ENCODE measurements around the gene TBL1X. TPM values are rescaled to one million over a fixed set of nuclear protein-coding genes. Genes with fewer than 3 reads are reported as not detected.

The TBL1X gene
- total and polyA plus RNA-seq, 2 of the 4 experiments (the other 2 are of a cell fraction) = 16.2 to 20.8 TPM

DNA sequence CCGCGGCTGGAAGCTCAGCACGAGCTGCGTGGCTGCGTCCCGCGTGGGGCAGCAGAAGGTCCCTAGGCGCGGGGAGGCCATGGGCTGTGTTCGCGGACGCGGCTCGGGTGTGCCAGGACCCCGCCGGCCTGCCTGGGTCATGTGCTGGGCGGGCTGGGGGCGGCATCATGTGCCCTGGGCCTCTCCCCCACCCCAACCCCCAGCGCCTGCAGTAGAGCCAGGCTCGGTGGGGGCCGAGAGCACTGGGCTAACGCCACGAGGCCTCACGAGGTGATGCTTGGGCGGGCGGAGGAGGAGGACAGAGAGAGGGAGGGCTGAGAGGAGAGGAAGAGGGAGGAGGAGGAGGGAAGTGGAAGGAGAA lies 300.9 kb downstream of the TBL1X start, which contains the start of gene GPR143:
GPR143 (minus strand) TSS at position 111 of the 361 bp plus-strand sequence; CDS start at position 81, 30 bp downstream.
- H2BK5ac ChIP-seq (ENCODE audit: low read depth, low read length, poor library complexity, severe bottlenecking) = no peak within 1 kb of the TSS
- no peak within 1 kb of the TSS for H4K8ac ChIP-seq (ENCODE audit: low read depth in 2 of 2, low read length in 2 of 2)
- BruUV-seq (replicated peaks) = no TSS peak
- 14% methylated on average over 4 of the region's 26 CpGs; no CpG with 5 or more reads in 1 of the 2 experiments for WGBS, 2 experiments (ENCODE audit: extremely low coverage in 2 of 2, insufficient read length in 1 of 2)
- in situ Hi-C loops (cut with MboI; ENCODE audit: low sequenced_read_pairs) (no loop called here), intact Hi-C loops (cut with micrococcal nuclease) (no loop called here), dilution Hi-C loops (cut with HindIII; ENCODE audit: low sequenced_read_pairs, unreplicated experiment) (no loop called here)
- H2AFZ ChIP-seq (replicated peaks; ENCODE audit: low read length, poor library complexity) = no peak within 1 kb of the TSS
- no peak within 1 kb of the TSS for H2BK20ac ChIP-seq (ENCODE audit: low read depth, low read length)
- no peaks in the 10 kb centered on the region for H3K9me1 ChIP-seq (ENCODE audit: insufficient read depth, low read length)
- no peaks in the 10 kb centered on the region for H3K4me1 ChIP-seq (ENCODE audit: control insufficient read depth, insufficient read depth, low read length)
- no peak within 1 kb of the TSS for H4K5ac ChIP-seq (ENCODE audit: low read depth, low read length)
- TF ChIP-seq RCOR1 (IDR thresholded peaks at IDR 0.05; ENCODE audit: insufficient replicate concordance, low read length) (no peak), BHLHE40 (IDR thresholded peaks at IDR 0.05; ENCODE audit: low read depth, low read length) (no peak), FOS (IDR thresholded peaks at IDR 0.05; ENCODE audit: low read depth, low read length) (no peak), SMC3 (IDR thresholded peaks at IDR 0.05; ENCODE audit: low read depth, low read length) (no peak), NFE2L2 (IDR thresholded peaks at IDR 0.05; ENCODE audit: low read depth, low read length) (no peak), MAFK (IDR thresholded peaks at IDR 0.05; ENCODE audit: low read depth, low read length) (no peak), ELK1 (IDR thresholded peaks at IDR 0.05; ENCODE audit: borderline replicate concordance, low read depth, low read length) (no peak), CHD1 (IDR thresholded peaks at IDR 0.05; ENCODE audit: low read depth, low read length) (no peak), RFX5 (IDR thresholded peaks at IDR 0.05; ENCODE audit: low read depth, low read length) (no peak), CEBPB (IDR thresholded peaks at IDR 0.05; ENCODE audit: low read depth, low read length) (no peak), POLR2A (IDR thresholded peaks at IDR 0.05; ENCODE audit: low read depth, low read length) (no peak), MXI1 (IDR thresholded peaks at IDR 0.05; ENCODE audit: borderline replicate concordance, low read depth, low read length) (no peak), MAZ (IDR thresholded peaks at IDR 0.05; ENCODE audit: borderline replicate concordance, low read depth, low read length) (no peak), RAD21 (IDR thresholded peaks at IDR 0.05; ENCODE audit: low read length) (no peak)
- TF ChIP-seq, protein P1, sequence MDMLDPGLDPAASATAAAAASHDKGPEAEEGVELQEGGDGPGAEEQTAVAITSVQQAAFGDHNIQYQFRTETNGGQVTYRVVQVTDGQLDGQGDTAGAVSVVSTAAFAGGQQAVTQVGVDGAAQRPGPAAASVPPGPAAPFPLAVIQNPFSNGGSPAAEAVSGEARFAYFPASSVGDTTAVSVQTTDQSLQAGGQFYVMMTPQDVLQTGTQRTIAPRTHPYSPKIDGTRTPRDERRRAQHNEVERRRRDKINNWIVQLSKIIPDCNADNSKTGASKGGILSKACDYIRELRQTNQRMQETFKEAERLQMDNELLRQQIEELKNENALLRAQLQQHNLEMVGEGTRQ (IDR thresholded peaks at IDR 0.05; ENCODE audit: low read depth, low read length) = no peak
- TF ChIP-seq, protein P2, sequence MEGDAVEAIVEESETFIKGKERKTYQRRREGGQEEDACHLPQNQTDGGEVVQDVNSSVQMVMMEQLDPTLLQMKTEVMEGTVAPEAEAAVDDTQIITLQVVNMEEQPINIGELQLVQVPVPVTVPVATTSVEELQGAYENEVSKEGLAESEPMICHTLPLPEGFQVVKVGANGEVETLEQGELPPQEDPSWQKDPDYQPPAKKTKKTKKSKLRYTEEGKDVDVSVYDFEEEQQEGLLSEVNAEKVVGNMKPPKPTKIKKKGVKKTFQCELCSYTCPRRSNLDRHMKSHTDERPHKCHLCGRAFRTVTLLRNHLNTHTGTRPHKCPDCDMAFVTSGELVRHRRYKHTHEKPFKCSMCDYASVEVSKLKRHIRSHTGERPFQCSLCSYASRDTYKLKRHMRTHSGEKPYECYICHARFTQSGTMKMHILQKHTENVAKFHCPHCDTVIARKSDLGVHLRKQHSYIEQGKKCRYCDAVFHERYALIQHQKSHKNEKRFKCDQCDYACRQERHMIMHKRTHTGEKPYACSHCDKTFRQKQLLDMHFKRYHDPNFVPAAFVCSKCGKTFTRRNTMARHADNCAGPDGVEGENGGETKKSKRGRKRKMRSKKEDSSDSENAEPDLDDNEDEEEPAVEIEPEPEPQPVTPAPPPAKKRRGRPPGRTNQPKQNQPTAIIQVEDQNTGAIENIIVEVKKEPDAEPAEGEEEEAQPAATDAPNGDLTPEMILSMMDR (conservative IDR thresholded peaks at IDR 0.05; ENCODE audit: low read depth, low read length) = no peak
- H3K79me1 ChIP-seq (ENCODE audit: low read depth in 1 of 2, low read length in 2 of 2) = no peaks in the 10 kb centered on the region
- H3K4ac ChIP-seq (ENCODE audit: low read depth, low read length) = no peak within 1 kb of the TSS
- ATAC-seq (ENCODE audit: low read depth) (no peak), DNase-seq (no peak)
- no peak within 1 kb of the TSS for H2AK5ac ChIP-seq (ENCODE audit: low read depth, low read length)
- H4K91ac ChIP-seq (ENCODE audit: insufficient read depth, low read depth, low read length) = no peak within 1 kb of the TSS
- H3K27ac ChIP-seq (ENCODE audit: insufficient read depth, low read length) = no peak within 1 kb of the TSS
- H3K9ac ChIP-seq (ENCODE audit: low read depth, low read length) = no peak within 1 kb of the TSS
- no peak within 1 kb of the TSS for H3K14ac ChIP-seq (replicated peaks; ENCODE audit: low read depth, low read length)
- H2BK120ac ChIP-seq (ENCODE audit: low read depth, low read length) = no peak within 1 kb of the TSS
- H4K20me1 ChIP-seq (ENCODE audit: insufficient read depth, low read length) = no peaks in the 10 kb centered on the region
- ChIA-PET POLR2A (ENCODE audit: unreplicated experiment) (no interaction called here), CTCF (no interaction called here)
- H3K4me3 ChIP-seq (ENCODE audit: insufficient read depth, low read depth, low read length) = no peak within 1 kb of the TSS
- no peaks in the 10 kb centered on the region for H3K36me3 ChIP-seq (ENCODE audit: control insufficient read depth, insufficient read depth, low read length)
- H3K18ac ChIP-seq (ENCODE audit: low read depth, low read length) = no peak within 1 kb of the TSS
- no peak within 1 kb of the TSS for H3K23ac ChIP-seq (ENCODE audit: low read depth, low read length)
- peaks cover 3% of the 10 kb centered on the region for H3K9me3 ChIP-seq (ENCODE audit: control insufficient read depth, insufficient read depth, low read length)
- no peak within 1 kb of the TSS for H2AK9ac ChIP-seq (replicated peaks; ENCODE audit: low read depth, low read length, poor library complexity)
- no peak within 1 kb of the TSS for H3K56ac ChIP-seq (ENCODE audit: extremely low read depth, insufficient read depth, low read length)
- H3K27me3 ChIP-seq (ENCODE audit: control insufficient read depth, insufficient read depth, low read length) = peaks cover 15% of the 10 kb centered on the region
- no peak within 1 kb of the TSS for H2BK15ac ChIP-seq (ENCODE audit: low read depth, low read length)
- no peak within 1 kb of the TSS for H3K4me2 ChIP-seq (ENCODE audit: low read depth, low read length)

All from IMR-90 (cell line).